Measurements from ENCODE around the gene ABCC12.

- TF ChIP-seq POLR2AphosphoS5 (IDR thresholded peaks at IDR 0.05) (no peak), CTCF (IDR thresholded peaks at IDR 0.05) (no peak)
These were observed 22.2 kb downstream of the ABCC12 start for GRCh38 chr16:48133455-48134211.

Data from prostate gland (tissue), 2 donors.